HG02885 (cell line): ENCODE data around the gene TTC28.
"Not testable (repeated sequence)": the region's sequence is repeated elsewhere in the genome, so short reads cannot be mapped to it uniquely, and the experiment has no call there.

Source experiments
- ATAC-seq: cut with Tn5 transposase; IDR thresholded peaks from one replicate; pipeline ENCODE4 v1.9.1; 2021; ENCODE audit warnings: mild to moderate bottlenecking; ENCODE audit not compliant: unreplicated experiment, poor library complexity

TTC28 gene

DNA sequence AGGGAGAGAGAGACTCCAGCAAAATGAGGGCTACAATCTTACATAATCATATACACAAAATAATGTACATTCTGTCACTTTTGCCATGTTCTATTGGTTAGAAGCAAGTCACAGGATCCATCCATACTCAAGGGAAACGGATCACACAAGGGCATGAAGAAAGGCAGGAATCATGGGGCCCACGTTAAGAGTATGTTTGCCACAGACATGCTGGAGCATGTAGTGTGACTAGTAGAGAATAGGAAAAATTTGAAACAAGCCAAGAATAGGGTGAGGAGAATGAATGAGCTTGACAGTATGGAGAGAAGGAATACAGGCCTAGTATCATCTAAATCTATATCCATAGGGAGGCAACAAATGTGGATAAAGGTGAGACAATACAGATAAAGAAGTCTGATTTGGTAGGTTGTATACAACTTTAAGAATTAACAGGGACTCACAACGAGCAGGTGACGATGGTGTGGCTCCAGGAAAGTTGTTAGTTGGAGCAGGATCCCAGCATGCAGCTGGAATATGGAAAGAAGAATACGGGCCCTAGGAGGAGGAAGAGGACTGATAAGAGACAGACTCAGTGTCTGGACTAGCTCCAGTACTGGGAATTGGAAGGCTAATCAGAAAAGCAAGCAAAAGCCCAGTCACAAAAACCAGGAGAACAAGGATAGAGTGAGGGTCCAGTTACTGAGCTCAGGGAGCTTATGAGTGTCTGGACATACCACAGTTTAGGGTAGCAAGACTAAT lies 458.8 kb downstream of the TTC28 start:
- ATAC-seq: no peak

GRCh38 chr22:28217277-28217676 lies 462.4 kb downstream of the TTC28 start:
- no peak for ATAC-seq

DNA sequence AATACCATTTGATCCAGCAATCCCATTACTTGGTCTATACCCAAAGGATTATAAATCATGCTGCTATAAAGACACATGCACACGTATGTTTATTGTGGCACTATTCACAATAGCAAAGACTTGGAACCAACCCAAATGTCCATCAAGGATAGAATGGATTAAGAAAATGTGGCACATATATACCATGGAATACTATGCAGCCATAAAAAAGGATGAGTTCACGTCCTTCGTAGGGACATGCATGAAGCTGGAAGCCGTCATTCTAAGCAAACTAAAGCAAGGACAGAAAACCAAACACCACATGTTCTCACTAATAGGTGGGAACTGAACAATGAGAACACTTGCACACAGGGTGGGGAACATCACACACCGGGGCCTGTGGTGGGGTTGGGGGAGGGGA lies 464.9 kb downstream of the TTC28 start:
- not testable (repeated sequence) for ATAC-seq

DNA sequence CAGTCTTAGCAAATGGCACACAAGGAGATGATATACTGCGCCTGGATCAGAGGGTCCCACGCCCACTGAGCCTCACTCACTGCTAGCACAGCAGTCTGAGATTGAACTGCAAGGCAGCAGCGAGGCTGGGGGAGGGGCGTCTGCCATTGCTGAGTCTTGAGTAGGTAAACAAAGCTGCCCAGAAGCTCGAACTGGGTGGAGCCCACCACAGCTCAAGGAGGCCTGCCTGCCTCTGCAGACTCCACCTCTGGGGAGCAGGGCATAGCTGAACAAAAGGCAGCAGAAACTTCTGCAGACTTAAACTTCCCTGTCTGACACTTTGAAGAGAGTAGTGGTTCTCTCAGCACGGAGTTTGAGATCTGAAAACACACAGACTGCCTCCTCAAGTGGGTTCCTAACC lies 470.2 kb downstream of the TTC28 start:
- ATAC-seq: not testable (repeated sequence)

DNA sequence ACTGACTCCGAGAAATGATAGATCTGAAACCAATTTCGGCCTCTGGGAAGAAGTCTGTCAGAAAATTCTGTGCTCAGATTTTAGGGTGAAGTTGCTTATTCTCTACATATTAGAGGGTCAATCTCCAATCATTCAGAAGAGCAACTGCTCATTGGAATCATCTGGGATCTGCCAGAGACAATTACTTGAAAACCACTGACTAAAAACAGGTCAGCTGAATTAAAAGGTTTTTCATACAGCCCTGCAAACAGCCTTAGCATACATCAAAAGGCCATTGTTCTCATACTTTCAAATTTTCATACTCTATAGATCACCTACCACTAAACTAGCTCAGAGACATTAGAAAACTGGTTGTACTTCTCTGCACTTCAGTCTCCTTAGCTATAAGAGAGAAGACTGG lies 470.9 kb downstream of the TTC28 start:
- ATAC-seq: no peak

DNA sequence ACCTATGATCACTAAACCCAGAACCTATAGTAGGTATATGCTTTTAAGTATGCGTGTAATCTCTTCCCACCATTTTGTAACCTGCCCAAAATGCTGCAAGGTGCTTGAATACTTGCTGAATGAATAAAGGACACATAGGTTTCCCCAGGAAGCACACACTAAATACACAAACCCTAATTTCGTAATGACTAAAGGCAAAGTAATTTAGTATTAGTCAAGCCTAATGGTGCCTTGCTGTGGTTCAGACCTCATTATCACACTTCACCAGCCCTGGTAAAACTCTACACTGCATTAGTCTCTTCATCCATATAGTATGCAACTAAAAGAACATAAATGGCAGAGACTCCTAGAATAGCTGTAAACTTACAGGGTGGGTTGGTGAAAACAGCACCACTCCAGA lies 471.6 kb downstream of the TTC28 start:
- ATAC-seq: no peak

- ATAC-seq: no peak
Observed at GRCh38 chr22:28207281-28208030, 472.2 kb downstream of the TTC28 start.

GRCh38 chr22:28205926-28206325 lies 473.7 kb downstream of the TTC28 start:
- ATAC-seq: no peak

GRCh38 chr22:28204382-28204781 lies 475.3 kb downstream of the TTC28 start:
- no peak for ATAC-seq

DNA sequence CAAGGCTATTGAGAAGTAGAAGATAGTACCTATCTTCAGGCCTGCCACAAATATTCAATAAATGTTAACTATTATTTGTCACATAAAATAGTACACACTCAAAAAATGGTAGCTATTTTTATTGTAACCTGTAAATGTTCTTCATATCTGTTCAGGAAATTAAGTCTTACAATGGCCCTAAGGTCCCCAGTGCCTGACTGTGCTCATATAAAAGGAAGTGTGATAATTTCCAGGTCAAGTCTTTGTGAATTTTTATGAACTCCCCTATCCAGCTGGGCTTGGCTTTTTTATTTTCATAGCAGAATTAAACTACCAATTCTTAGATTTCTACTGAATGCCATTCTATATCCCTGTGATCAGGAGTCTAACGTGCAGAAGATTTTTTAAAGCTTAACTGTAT lies 476.4 kb downstream of the TTC28 start:
- no peak for ATAC-seq

- no peak for ATAC-seq
Observed at GRCh38 chr22:28198692-28199091, 480.9 kb downstream of the TTC28 start.

DNA sequence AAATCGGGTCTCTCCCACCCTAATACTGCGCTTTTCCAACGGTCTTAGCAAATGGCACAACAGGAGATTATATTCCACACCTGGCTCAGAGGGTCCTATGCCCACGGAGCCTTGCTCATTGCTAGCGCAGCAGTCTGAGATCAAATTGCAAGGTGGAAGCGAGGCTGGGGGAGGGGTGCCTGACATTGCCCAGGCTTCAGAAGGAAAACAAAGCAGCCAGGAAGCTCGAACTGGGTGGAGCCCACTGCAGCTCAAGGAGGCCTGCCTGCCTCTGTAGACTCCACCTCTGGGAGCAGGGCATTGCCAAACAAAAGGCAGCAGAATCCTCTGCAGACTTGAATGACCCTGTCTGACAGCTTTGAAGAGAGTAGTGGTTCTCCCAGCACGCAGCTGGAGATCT lies 488.1 kb downstream of the TTC28 start:
- not testable (repeated sequence) for ATAC-seq

DNA sequence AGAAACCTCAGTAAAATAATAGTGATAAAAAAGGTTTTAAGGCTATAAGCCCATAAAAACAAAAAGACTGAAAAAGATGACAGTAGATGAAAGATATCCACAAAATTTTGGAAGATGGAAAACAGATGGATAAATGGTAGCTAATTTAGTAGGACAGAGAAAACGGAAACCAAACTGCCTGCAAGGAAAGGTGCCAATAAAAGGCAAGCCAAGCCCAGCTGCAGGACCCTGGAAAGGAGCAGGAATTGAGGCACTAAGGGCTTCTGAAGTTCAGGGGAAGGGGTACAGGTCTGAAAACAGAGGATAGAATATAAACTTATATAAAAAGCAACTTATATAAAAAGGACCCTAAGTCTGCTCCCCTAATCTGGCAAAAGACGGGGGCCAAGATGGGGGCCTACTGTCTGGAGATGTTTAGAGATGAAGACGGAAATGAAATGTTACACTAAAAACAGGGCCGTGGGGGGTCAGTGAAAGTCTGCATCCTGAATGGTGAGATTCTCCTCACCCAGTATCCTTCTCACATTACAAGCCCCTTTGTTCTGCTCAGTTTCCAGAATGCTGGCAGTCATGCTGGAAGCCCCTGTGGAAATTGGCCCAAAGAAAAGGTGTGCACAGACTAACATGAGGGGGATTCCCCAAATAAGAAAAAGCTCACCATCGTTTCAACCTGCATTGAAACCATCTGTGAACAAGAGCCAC lies 491.3 kb downstream of the TTC28 start:
- ATAC-seq: no peak

- no peak for ATAC-seq
Observed at GRCh38 chr22:28187612-28188011, 492.0 kb downstream of the TTC28 start.

DNA sequence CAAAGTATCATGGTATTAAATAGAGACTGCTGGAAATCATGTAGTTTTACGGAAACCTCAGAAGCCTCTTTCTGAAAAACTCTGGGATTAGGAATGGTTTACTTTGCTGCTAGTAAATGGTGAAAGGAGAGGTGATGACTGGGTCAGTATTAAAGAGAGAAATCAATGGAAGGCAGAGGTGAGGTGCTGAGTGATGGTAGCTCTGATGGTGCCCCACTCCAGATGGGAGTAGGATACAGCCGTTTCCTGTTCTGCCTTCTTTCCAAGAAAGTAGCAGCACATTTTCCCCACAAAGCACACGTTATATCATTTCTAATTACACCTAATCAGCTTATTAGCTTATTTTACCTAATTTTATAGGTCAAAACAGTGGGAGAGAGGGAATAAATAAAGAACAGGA lies 493.0 kb downstream of the TTC28 start:
- ATAC-seq: no peak

DNA sequence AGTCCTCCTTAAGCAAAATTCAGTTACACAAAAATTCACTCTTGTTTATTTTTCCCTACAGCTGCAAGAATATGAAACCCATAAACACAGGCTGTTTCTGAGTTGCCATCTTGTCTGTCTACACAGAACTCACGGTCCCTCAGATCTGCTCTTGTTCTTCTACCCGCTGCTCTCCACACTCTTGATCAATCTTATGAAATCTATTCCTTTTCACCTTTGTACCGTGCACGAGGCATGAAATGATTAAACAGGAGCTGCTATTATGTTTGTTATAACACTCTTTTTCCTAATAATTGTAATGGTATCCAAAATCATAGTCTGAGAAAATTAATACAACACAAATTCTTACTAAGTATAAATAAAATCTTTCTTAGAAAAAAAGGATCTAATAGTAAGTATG lies 494.5 kb downstream of the TTC28 start:
- ATAC-seq: no peak

DNA sequence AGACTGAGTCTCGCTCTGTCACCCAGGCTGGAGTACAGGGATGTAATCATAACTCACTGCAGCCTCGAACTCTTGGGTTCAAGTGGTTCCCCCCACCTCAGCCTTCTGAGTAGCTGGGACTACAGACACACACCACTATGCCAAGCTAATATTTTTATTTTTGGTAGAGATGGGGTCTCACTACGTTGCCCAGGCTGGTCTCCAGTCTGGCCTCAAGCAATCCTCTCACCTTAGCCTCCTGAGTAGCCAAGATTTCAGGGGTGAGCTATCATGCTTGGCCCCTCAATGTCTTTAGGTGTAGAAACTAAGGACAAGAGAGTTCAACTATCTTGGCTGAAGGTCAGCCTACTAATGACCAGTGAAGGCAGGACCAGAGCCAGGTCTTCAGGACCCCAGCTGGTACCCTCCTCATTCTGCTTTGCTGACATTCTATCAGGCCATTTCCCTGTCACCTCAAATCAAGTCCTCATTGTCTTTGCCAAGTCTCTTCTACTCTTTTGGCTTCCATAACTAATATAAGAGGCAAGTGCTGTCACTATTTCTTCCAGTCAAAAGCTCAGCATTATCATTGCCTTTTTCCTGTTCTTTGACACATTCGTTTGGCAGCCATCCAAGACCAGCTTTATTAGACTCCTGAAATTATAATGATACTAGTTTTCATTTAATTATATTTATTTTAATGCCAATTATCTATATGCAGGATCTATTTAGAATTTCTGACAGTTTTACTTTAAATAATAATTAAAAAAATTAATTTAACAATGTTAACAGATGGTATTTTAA lies 496.4 kb downstream of the TTC28 start:
- no peak for ATAC-seq

- no peak for ATAC-seq
Observed at GRCh38 chr22:28180804-28181731, 498.6 kb downstream of the TTC28 start.

- ATAC-seq: no peak
Observed at GRCh38 chr22:28179392-28179791, 500.2 kb downstream of the TTC28 start.
